SK-N-MC (cell line): Measurements from ENCODE around the gene EPB41L4A.

Experiments
- DNase-seq: peaks from one replicate; pipeline ENCODE4 v3.0.0-alpha.2; 2011; ENCODE audit warnings: low read depth, low spot score
- H3K27ac ChIP-seq: fragments of 200-600 bp; sonication (generic); 2 replicates; pipeline ENCODE4 v1.5.1; 2016; ENCODE audit warnings: mixed run types
- H3K36me3 ChIP-seq: fragments of 200-600 bp; sonication (generic); 2 replicates; pipeline ENCODE4 v1.6.1; 2017; ENCODE audit warnings: antibody characterized with exemption, low read length, mixed read lengths; ENCODE audit not compliant: insufficient read depth
- H3K4me3 ChIP-seq: fragments of 200-600 bp; sonication (generic); 2 replicates; pipeline ENCODE4 v1.5.1; 2016
- H3K9ac ChIP-seq: fragments of 200-600 bp; sonication (generic); 2 replicates; pipeline ENCODE4 v1.8.0; 2017; ENCODE audit warnings: mixed run types, mixed read lengths; ENCODE audit not compliant: insufficient read length
- H3K9me3 ChIP-seq: fragments of 200-600 bp; sonication (generic); 2 replicates; pipeline ENCODE4 v1.6.1; 2017; ENCODE audit warnings: low read depth, mild to moderate bottlenecking, antibody characterized with exemption, low read length, moderate library complexity, mixed read lengths
- EZH2 ChIP-seq: fragments of 200-600 bp; sonication (generic); IDR thresholded peaks from one replicate; pipeline ENCODE4 v1.6.1; 2017; ENCODE audit warnings: antibody characterized with exemption
- FOXP2 ChIP-seq: optimal IDR thresholded peaks from 2 replicates; pipeline ENCODE3; 2011; ENCODE audit warnings: mild to moderate bottlenecking, moderate library complexity; ENCODE audit not compliant: insufficient read depth; ENCODE audit errors: extremely low read length, control extremely low read depth
- POLR2AphosphoS5 ChIP-seq: IDR thresholded peaks from 2 replicates; pipeline ENCODE4 v1.6.1; 2012; ENCODE audit warnings: mild to moderate bottlenecking, low read depth, low read length, borderline replicate concordance

Gene EPB41L4A

DNA sequence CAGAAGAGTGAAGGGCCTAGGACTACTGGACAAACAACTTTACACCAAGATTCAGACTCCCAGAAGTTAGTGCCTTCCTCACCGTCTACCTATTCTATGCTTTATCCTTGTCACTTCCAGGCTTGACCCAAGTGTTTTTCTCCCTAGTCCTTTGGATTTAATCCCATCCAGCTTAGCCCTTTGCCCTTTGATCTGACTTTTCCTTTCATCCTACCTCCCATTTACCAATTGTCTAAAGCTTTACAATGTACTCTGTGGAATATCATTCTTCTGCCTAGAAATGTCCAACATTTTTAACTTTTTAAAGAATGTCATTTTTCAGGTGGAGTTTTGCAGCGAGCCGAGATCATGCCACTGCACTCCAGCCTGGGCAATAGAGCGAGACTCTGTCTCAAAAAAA, 292.1 kb downstream of the EPB41L4A start:
- TF ChIP-seq FOXP2 (no peak), POLR2AphosphoS5 (no peak), EZH2 (no peak)
- H3K27ac ChIP-seq, result no peak overlapping the region
- no peak overlapping the region for H3K9ac ChIP-seq
- H3K36me3 ChIP-seq, result no peaks in the 10 kb centered on the region
- no peak overlapping the region for H3K4me3 ChIP-seq
- H3K9me3 ChIP-seq, result no peaks in the 10 kb centered on the region
- no peak for DNase-seq

DNA sequence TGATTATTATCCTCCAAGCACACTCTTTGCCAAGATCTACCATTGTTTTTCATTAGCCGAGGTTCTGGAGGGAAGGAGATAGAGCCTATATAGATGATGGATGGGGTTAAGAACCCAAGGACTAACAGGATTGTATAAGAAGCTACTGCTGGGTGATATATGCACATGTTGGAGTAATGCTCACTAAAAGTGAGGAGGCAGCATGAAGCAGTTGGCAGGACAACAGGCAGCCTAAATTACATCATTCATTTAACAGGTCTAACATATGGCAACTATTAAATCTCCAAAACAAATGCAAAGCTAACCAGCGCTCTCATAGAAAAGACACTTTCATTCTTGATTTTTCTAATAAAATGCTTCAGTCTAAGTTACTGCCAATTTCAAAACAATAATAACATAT, 293.2 kb downstream of the EPB41L4A start:
- Histone ChIP-seq H3K27ac (no peak overlapping the region), H3K9me3 (no peaks in the 10 kb centered on the region), H3K36me3 (no peaks in the 10 kb centered on the region), H3K9ac (no peak overlapping the region), H3K4me3 (no peak overlapping the region)
- no peak for DNase-seq
- no peak for TF ChIP-seq FOXP2
- TF ChIP-seq EZH2, result no peak
- TF ChIP-seq POLR2AphosphoS5, result no peak

DNA sequence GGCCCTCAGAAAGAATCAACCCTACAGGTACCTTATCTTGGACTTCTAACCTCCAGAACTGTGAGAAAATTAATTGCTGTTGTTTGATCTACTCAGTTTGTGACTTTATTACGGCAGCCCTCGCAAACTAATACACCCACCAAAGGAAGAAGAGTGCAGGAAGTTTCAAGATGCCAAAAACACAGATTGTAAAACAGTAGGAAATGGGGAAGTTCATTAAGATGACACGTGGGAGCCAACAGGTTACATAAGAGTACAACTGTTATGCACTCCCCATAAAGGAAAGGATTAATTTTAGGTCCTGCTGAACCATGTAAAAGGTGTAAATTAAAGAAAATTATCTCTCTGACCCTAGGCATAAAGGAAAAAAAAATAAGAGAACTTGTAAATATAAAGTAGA, 294.3 kb downstream of the EPB41L4A start:
- TF ChIP-seq POLR2AphosphoS5 (no peak), FOXP2 (no peak), EZH2 (no peak)
- Histone ChIP-seq H3K27ac (no peak overlapping the region), H3K9ac (no peak overlapping the region), H3K9me3 (no peaks in the 10 kb centered on the region), H3K36me3 (no peaks in the 10 kb centered on the region), H3K4me3 (no peak overlapping the region)
- DNase-seq, result no peak

DNA sequence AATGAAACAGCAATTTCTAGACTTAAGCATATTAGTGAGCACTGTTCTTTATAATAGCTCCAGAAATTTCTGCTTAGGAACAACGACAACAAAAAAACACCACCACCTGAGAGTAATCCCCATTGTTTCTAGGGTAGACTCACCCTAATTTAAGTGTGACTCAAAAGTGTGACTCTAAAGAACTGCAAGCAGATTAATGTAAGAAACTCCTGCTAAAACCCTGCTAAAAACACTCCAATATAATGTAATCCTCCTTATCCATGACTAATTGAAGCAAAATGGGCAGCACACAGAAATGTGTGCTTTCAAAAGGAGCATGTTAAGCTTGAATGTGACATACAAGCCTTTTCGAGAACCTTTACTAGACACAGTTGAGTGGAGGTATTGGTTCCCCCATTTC, 296.0 kb downstream of the EPB41L4A start:
- no peak for DNase-seq
- Histone ChIP-seq H3K27ac (no peak overlapping the region), H3K9me3 (no peaks in the 10 kb centered on the region), H3K4me3 (no peak overlapping the region), H3K9ac (no peak overlapping the region), H3K36me3 (no peaks in the 10 kb centered on the region)
- no peak for TF ChIP-seq POLR2AphosphoS5
- TF ChIP-seq EZH2, result no peak
- no peak for TF ChIP-seq FOXP2

DNA sequence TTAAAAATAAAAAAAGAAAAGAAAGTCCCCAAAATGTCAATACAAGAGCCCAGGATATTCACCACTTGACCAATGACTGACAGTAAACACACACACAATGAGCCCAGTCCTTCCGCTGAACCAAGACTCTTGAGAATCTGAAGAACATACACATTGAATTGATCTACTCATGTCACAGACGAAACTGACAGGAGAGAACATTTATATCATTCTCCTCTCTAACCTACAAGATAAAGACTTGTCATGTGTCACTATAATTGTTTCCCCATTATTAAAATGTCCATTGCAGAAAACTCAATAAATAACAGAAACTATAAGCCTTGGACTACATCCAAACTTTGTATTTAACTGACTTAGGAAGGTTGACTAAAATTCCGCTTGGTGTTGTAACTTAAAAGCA, 296.7 kb downstream of the EPB41L4A start:
- H3K36me3 ChIP-seq, result no peaks in the 10 kb centered on the region
- no peak overlapping the region for H3K9ac ChIP-seq
- no peak overlapping the region for H3K27ac ChIP-seq
- H3K4me3 ChIP-seq, result no peak overlapping the region
- no peaks in the 10 kb centered on the region for H3K9me3 ChIP-seq
- TF ChIP-seq FOXP2 (no peak), EZH2 (no peak), POLR2AphosphoS5 (no peak)
- no peak for DNase-seq

DNA sequence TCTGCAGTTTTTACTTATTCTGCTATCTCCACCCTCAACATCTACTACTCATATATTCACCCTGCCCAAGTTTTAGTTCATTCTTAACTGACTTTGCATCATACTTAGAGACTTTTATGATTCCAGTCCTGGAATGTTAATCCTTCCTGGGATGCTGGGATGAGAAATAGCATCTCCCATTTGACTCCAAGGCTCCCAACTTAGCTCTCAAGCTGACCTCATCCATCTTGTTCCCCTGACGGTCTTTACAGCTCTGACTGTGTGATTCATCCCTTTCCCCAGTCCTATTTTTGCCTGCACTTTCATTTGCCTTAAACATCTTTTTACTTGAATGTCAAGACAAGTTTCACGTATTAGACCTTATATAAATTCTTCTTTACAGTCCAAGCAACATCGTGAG, 297.8 kb downstream of the EPB41L4A start:
- no peak overlapping the region for H3K9ac ChIP-seq

DNA sequence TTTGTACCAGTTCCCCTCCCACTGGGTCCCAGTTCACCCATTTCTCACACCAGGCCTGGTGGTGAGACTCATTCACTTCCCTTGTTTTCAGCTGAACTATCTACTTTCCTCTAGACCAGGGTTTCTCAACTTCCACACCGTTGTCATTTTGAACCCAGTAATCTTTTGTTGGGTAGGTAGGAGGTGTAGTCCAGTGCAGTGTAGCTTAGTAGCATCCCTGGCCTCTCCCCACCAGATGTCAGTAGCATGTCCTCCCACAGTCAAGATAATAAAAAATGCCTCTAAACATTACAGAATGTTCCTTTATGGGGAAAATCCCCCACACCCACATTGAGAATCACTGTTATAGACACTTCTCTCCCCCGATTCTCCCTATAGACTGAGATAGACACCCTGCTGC, 299.1 kb downstream of the EPB41L4A start:
- no peak overlapping the region for H3K9ac ChIP-seq
- DNase-seq, result no peak
- H3K36me3 ChIP-seq, result no peaks in the 10 kb centered on the region
- H3K4me3 ChIP-seq, result no peak overlapping the region
- TF ChIP-seq POLR2AphosphoS5 (no peak), EZH2 (no peak), FOXP2 (no peak)
- no peaks in the 10 kb centered on the region for H3K9me3 ChIP-seq
- no peak overlapping the region for H3K27ac ChIP-seq

More for the DNA sequence above, 297.8 kb downstream of the EPB41L4A start:
- Histone ChIP-seq H3K27ac (no peak overlapping the region), H3K9me3 (no peaks in the 10 kb centered on the region), H3K36me3 (no peaks in the 10 kb centered on the region), H3K4me3 (no peak overlapping the region)
- no peak for DNase-seq
- TF ChIP-seq EZH2 (no peak), POLR2AphosphoS5 (no peak), FOXP2 (no peak)

DNA sequence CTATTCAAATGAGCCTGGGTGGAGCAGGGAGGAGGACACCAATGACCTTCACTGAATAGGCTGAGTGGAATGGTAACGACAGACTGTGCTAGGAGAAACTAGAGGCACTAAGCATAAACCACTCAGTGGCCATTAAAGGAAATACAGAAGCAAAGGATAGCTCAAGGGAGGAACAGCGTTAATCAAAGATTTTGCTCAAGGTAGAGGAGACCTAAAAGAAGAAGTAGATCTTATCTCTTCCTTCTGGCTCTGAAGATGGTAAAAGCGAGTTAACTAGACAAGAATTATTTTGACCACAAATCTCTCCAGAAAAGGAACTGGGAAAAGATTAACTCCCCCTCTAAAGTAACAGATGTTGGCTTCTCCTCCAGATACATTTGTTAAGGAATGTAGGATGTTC, 299.6 kb downstream of the EPB41L4A start:
- no peak overlapping the region for H3K27ac ChIP-seq
- no peak overlapping the region for H3K9ac ChIP-seq
- H3K36me3 ChIP-seq, result no peaks in the 10 kb centered on the region
- no peaks in the 10 kb centered on the region for H3K9me3 ChIP-seq
- no peak for DNase-seq
- no peak overlapping the region for H3K4me3 ChIP-seq
- no peak for TF ChIP-seq EZH2
- no peak for TF ChIP-seq POLR2AphosphoS5
- no peak for TF ChIP-seq FOXP2

DNA sequence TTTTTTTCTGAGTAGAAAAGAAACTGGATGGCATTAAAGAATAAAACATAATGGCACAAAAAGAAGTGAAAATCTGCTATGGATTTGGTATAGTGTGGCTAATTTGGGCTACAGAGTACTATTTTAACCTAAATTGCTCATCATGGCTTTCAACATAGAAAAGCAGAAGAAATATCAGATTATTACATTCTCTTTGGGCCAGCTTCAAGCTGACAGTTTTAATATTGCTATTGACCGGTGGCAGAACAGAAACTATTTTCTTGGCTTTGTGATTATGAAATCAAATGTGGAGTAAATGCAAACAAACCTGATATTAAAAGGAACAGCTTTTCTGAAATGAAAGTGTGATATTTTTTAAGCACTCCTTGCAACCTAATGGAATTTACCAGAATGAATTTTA, 301.5 kb downstream of the EPB41L4A start:
- no peak for DNase-seq
- Histone ChIP-seq H3K4me3 (no peak overlapping the region), H3K9me3 (no peaks in the 10 kb centered on the region), H3K27ac (no peak overlapping the region), H3K36me3 (no peaks in the 10 kb centered on the region), H3K9ac (no peak overlapping the region)
- no peak for TF ChIP-seq EZH2
- TF ChIP-seq POLR2AphosphoS5, result no peak
- TF ChIP-seq FOXP2, result no peak
